GM12878 (cell line): ENCODE measurements around the gene ITFG1. TPM values are rescaled to one million over a fixed set of nuclear protein-coding genes. Genes with fewer than 3 reads are reported as not detected.
"Not testable (repeated sequence)": the region's sequence is repeated elsewhere in the genome, so short reads cannot be mapped to it uniquely, and the experiment has no call there.

Source experiments
- ATAC-seq: fragments of 200-7000 bp; cut with Tn5 transposase; 3 replicates; pipeline ENCODE4 v1.9.1; 2020; ENCODE audit warnings: mild to moderate bottlenecking, moderate library complexity
- BruUV-seq: library from RNA; stranded (reverse); fragments of 400-500 nt; replicated peaks from 2 replicates; lab custom pipeline; 2021; lab: Mats Ljungman, UMichigan
- CTCF ChIA-PET: fragments of 300-600 bp; sonication (Branson Sonifier 250); formaldehyde crosslinking; extraction: SDS; loops from one replicate; lab custom pipeline; 2021; ENCODE audit warnings: inconsistent platforms; lab: Yijun Ruan, JAX
- POLR2A ChIA-PET: fragments of 350-600 bp; formaldehyde crosslinking; extraction: SDS; loops from one replicate; lab custom pipeline; 2021; ENCODE audit warnings: inconsistent platforms; lab: Charles Lee
- RAD21 ChIA-PET: fragments of 300-600 bp; sonication (Branson Sonifier 250); formaldehyde crosslinking; loops from one replicate; lab custom pipeline; 2023; ENCODE audit warnings: antibody characterized with exemption; ENCODE audit not compliant: unreplicated experiment; lab: Charles Lee
- SMC1A ChIA-PET: fragments of 300-600 bp; sonication (Branson Sonifier 250); formaldehyde crosslinking; loops from one replicate; lab custom pipeline; 2023; ENCODE audit not compliant: unreplicated experiment, uncharacterized antibody; lab: Charles Lee
- DNase-seq: peaks from one replicate; pipeline ENCODE4 v3.0.0-alpha.2; 2011; ENCODE audit warnings: low read depth, low spot score
- FAIRE-seq: peaks from 3 replicates; lab custom pipeline; 2011; peaks lifted over from hg19 to GRCh38; lab: Jason Lieb, UNC
- H2AFZ ChIP-seq: 2 replicates; pipeline ENCODE4 v1.6.0; 2011; ENCODE audit warnings: low read depth, low read length, control low read depth; ENCODE audit not compliant: control insufficient read depth
- H3K27ac ChIP-seq: 2 replicates; pipeline ENCODE4 v1.5.1; 2011; ENCODE audit warnings: control low read depth; ENCODE audit not compliant: control insufficient read depth, insufficient read depth
- H3K27me3 ChIP-seq, 2 experiments: replicated peaks in 1 of 2; 2 replicates each; pipeline versions ENCODE4 v1.6.0 to v1.6.1; 2011; ENCODE audit warnings: low read length in 1 of 2; ENCODE audit not compliant: control insufficient read depth in 2 of 2, insufficient read depth in 2 of 2
- H3K36me3 ChIP-seq, 2 experiments: 2 replicates each; pipeline ENCODE4 v1.5.1; 2011; ENCODE audit warnings: low read length in 1 of 2; ENCODE audit not compliant: control insufficient read depth in 2 of 2, insufficient read depth in 2 of 2
- H3K4me1 ChIP-seq: 2 replicates; pipeline ENCODE4 v1.6.1; 2011; ENCODE audit warnings: mild to moderate bottlenecking, low read length, moderate library complexity, mixed read lengths; ENCODE audit not compliant: control insufficient read depth, insufficient read depth
- H3K4me2 ChIP-seq: 2 replicates; pipeline ENCODE4 v1.6.0; 2011; ENCODE audit warnings: control low read depth; ENCODE audit not compliant: control insufficient read depth, insufficient read depth
- H3K4me3 ChIP-seq: fragments of 200-600 bp; sonication (generic); 2 replicates; pipeline ENCODE4 v1.5.1; 2016
- H3K79me2 ChIP-seq: 2 replicates; pipeline ENCODE4 v1.6.0; 2011; ENCODE audit warnings: low read length; ENCODE audit not compliant: control insufficient read depth, insufficient read depth
- H3K9ac ChIP-seq: 2 replicates; pipeline ENCODE4 v1.8.0; 2011; ENCODE audit warnings: low read length, control low read depth, mixed read lengths; ENCODE audit not compliant: control insufficient read depth, insufficient read depth
- H3K9me3 ChIP-seq: replicated peaks from 3 replicates; pipeline ENCODE4 v1.5.1; 2011; ENCODE audit warnings: mild to moderate bottlenecking, low read length; ENCODE audit not compliant: control insufficient read depth, insufficient read depth
- H4K20me1 ChIP-seq: 2 replicates; pipeline ENCODE4 v1.6.0; 2011; ENCODE audit not compliant: control insufficient read depth, insufficient read depth
- ATF7 ChIP-seq: fragments of 450-650 bp; IDR thresholded peaks from 2 replicates; pipeline ENCODE4 v1.6.1; 2016; ENCODE audit warnings: low read depth, mild to moderate bottlenecking
- BCL11A ChIP-seq: IDR thresholded peaks from 2 replicates; pipeline ENCODE4 v1.6.1; 2011; ENCODE audit warnings: low read depth, low read length
- CBFB ChIP-seq: IDR thresholded peaks from 2 replicates; pipeline ENCODE4 v1.6.1; 2016; ENCODE audit warnings: antibody characterized with exemption, low read depth
- CHD1 ChIP-seq: IDR thresholded peaks from 2 replicates; pipeline ENCODE4 v1.6.1; 2012; ENCODE audit warnings: low read depth, low read length, improper control_type of control experiment
- HSF1 ChIP-seq: fragments of 150-350 bp; IDR thresholded peaks from 2 replicates; pipeline ENCODE4 v1.6.1; 2014; ENCODE audit warnings: mild to moderate bottlenecking, low read depth, low read length
- MEF2B ChIP-seq: fragments of 450-650 bp; IDR thresholded peaks from 2 replicates; pipeline ENCODE4 v1.6.1; 2018; ENCODE audit warnings: mild to moderate bottlenecking, moderate library complexity; ENCODE audit not compliant: partially characterized antibody, poor library complexity, severe bottlenecking
- MTA3 ChIP-seq: IDR thresholded peaks from 2 replicates; pipeline ENCODE4 v1.6.1; 2012; ENCODE audit warnings: low read length, inconsistent platforms, borderline replicate concordance
- PAX5 ChIP-seq: IDR thresholded peaks from 2 replicates; pipeline ENCODE4 v1.6.1; 2011; ENCODE audit warnings: low read depth, low read length, borderline replicate concordance
- RB1 ChIP-seq: fragments of 450-650 bp; formaldehyde crosslinking; IDR thresholded peaks from 2 replicates; pipeline ENCODE4 v1.6.1; 2017; ENCODE audit warnings: mild to moderate bottlenecking, borderline replicate concordance
- SMC3 ChIP-seq: IDR thresholded peaks from 2 replicates; pipeline ENCODE4 v1.6.1; 2011; ENCODE audit warnings: low read length, improper control_type of control experiment, borderline replicate concordance
- USF1 ChIP-seq: IDR thresholded peaks from 2 replicates; pipeline ENCODE4 v1.6.1; 2011; ENCODE audit warnings: borderline replicate concordance, low read depth, mild to moderate bottlenecking, moderate library complexity, mixed read lengths, low read length; ENCODE audit not compliant: insufficient read depth; ENCODE audit errors: extremely low read length
- ZNF217 ChIP-seq: fragments of 450-650 bp; IDR thresholded peaks from 2 replicates; pipeline ENCODE4 v1.6.1; 2017; ENCODE audit warnings: antibody characterized with exemption, mild to moderate bottlenecking
- WGBS: methylation state at CpG from one replicate; pipeline ENCODE4 v1.1.6; 2016; ENCODE audit warnings: low lambda C conversion rate; ENCODE audit not compliant: insufficient replicate concordance, insufficient coverage; ENCODE audit errors: missing lambda C conversion rate; 5-methylcytosine and 5-hydroxymethylcytosine counted together
- in situ Hi-C: fragments of 300-500 bp; cut with MboI; formaldehyde crosslinking; loops from 9 replicates; pipeline ENCODE4 v1.14.3; 2018; ENCODE audit warnings: mixed read lengths
- intact Hi-C: fragments of 100-400 bp; cut with micrococcal nuclease; formaldehyde crosslinking; loops from one replicate; pipeline ENCODE4 v1.14.2; 2022; ENCODE audit not compliant: unreplicated experiment
- polyA plus RNA-seq, 11 experiments: library from polyadenylated mRNA; depleted of rRNA in 4 of 11; unstranded in 6 of 11; stranded (reverse) in 5 of 11; fragments of >200 nt; fragmentation: Nextera tagmentation in 4 of 11; fragmentation: Illumina TruSeq in 1 of 11; extraction: Ambion mirVana in 4 of 11; extraction: Trizol in 1 of 11; gene quantifications; 1 replicate in 1 of 11; 2 replicates in 10 of 11; pipeline versions ENCODE4 v1.2.1 to v1.2.3, GENCODE V29; 2011 to 2016; ENCODE audit warnings: inconsistent platforms in 2 of 11, missing spikeins in 2 of 11, low read depth in 1 of 11
- total RNA-seq, 4 experiments: library from RNA; depleted of rRNA in 3 of 4; stranded (reverse); fragments of >200 nt in 3 of 4; fragmentation: Illumina TruSeq in 1 of 4; extraction: Trizol in 1 of 4; gene quantifications; 2 replicates each; pipeline versions ENCODE4 v1.2.1 to v1.2.3, GENCODE V29; 2013 to 2021

ITFG1 gene
- total and polyA plus RNA-seq, 10 of the 15 experiments (the other 5 are each of a cell fraction or from before 2014, with no cell fraction given) = 9.3 to 56.3 (median 28.6) TPM

- H3K27me3 ChIP-seq, H3K36me3 ChIP-seq, ATAC-seq, SMC1A ChIA-PET, intact Hi-C loops, FAIRE-seq, H3K9ac ChIP-seq, H3K4me2 ChIP-seq, H4K20me1 ChIP-seq, H3K4me3 ChIP-seq, RAD21 ChIA-PET, H2AFZ ChIP-seq, H3K79me2 ChIP-seq, BruUV-seq, H3K4me1 ChIP-seq, DNase-seq, POLR2A ChIA-PET, H3K9me3 ChIP-seq, H3K27ac ChIP-seq, in situ Hi-C loops: not testable (repeated sequence)
- 100% methylated on average over 4 of the region's 4 CpGs for WGBS
- CTCF ChIA-PET = interaction anchor here (0.8 to 1.0 kb wide), 2 partner anchors 170 to 961 kb away, joined by 4 read pairs; no protein-coding TSS in a partner anchor
Observed at GRCh38 chr16:47203433-47203832, 257.4 kb downstream of the ITFG1 start.

GRCh38 chr16:47198180-47198575, 262.7 kb downstream of the ITFG1 start:
- intact Hi-C loops = no loop called here
- CTCF ChIA-PET = interaction anchor here (0.7 to 0.8 kb wide), 2 partner anchors 47 to 967 kb away, joined by 3 read pairs; no protein-coding TSS in a partner anchor
- RAD21 ChIA-PET = no interaction called here

More at GRCh38 chr16:47198180-47198575, 262.7 kb downstream of the ITFG1 start:
- H3K79me2 ChIP-seq = no peaks in the 10 kb centered on the region
- no peak overlapping the region for H3K4me2 ChIP-seq
- POLR2A ChIA-PET = no interaction called here
- 98% methylated on average over 2 of the region's 2 CpGs for WGBS
- TF ChIP-seq MTA3 (no peak), SMC3 (no peak), ATF7 (no peak), USF1 (no peak), CHD1 (no peak), ZNF217 (no peak), BCL11A (no peak), MEF2B (no peak), HSF1 (no peak), RB1 (no peak), PAX5 (no peak), CBFB (no peak)
- in situ Hi-C loops = no loop called here
- DNase-seq (no peak), FAIRE-seq (no peak), ATAC-seq (no peak)
- no peaks in the 10 kb centered on the region for H4K20me1 ChIP-seq
- SMC1A ChIA-PET = no interaction called here
- H3K9ac ChIP-seq = no peak overlapping the region
- no peaks in the 10 kb centered on the region for H3K27me3 ChIP-seq
- H3K36me3 ChIP-seq = no peaks in the 10 kb centered on the region
- H3K27ac ChIP-seq = no peak overlapping the region
- no peaks in the 10 kb centered on the region for H3K9me3 ChIP-seq
- no peaks in the 10 kb centered on the region for H3K4me1 ChIP-seq
- no peak overlapping the region for H2AFZ ChIP-seq
- H3K4me3 ChIP-seq = no peak overlapping the region
- BruUV-seq = no TSS peak
